Smooth muscle cell of the brain vasculature (primary cell): ENCODE results near the gene LYSMD4.

Experiments used
- DNase-seq: peaks from one replicate; pipeline ENCODE4 v3.0.0-alpha.2; 2012; ENCODE audit warnings: low read depth, low spot score

The LYSMD4 gene

DNA sequence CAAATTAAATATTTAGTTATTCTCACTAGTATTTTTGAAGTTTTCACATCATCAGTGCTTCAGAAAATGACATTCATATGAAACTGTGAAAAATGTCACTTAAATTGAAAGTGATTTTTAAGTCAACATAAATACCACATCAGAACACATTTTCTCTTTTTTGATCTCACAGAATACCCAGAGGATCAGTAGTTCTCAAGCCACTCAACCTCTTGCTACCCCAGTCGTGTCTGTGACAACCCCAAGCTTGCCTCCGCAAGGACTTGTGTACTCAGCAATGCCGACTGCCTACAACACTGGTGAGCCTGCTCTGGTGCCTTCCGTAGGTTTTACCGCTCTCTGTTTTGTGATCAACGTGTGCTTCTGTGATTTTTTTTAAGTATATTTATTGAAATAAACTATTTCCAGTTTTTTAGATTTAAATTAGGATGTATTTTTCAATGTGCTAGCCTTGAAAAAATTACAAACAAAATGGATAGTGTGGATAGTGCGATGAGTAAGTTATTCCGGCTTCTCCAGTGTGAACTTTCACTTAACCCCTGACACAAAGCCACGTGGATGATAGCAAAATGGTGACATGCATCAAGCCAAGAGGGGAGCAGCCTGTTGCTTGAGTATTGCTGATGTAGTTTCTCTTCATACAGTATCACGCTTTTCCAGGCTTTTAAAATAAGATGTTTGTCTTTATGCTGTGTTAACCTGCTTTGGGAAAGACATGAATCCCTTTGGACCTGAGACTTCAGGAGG, 26.5 kb downstream of the LYSMD4 start:
- no peak for DNase-seq

DNA sequence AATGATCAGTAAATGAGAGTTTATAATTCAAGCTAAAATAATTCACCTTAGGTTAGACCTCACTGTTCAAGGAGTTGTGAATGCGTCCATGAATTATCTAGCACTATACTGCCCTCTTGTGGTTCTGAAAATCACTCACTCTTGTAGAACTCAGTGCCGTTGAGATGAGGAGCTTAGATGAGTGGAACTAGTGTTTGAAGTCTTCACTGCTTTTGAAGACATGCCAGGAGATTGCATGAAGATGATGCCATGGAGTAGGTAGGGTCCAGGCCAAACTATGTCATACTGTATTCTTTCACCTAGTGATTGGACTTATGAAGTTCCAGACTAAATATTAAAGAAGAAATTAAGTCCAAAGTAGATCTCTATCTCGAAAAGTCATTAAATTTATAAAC, 28.8 kb downstream of the LYSMD4 start:
- peak; percentile 76 for DNase-seq

DNA sequence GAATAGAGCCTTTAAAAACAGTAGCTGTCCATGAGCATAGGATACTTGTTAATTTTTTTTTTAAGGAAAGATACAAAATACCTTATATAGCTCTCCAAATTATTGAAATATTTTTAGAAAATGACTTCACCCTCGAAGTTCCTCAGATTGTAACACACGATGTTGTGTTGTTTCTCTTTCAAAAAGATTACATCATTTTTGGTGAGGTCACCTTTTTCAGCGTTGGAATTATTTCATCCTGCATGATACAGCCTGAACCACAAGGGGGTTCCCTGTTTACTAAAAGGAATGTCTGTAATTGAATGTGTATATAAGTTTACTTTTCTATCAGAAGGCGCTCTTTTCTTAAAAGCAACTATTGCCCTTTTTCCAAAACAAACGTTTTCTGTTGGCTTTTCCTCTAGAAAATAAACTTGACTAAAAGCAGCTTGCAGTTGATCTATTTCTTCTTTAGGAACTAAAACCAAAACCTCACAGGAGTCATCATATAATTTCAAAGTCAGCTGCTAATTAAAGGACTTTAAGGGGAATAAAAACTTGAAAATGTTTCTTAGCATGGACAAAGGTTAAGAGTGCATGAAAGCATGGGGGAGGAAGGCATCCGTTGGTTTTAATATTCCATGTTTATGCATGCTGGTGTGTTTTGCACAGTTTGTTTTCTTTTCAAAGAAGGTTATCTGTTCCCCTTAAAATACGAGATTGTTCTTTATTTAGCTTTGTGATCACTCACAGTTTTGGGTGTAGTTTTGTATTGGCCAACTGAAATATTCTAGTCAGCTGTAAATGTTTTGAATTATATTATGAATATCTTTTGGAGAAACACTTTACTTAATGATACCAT, 29.4 kb downstream of the LYSMD4 start:
- DNase-seq, result peak; percentile 66

DNA sequence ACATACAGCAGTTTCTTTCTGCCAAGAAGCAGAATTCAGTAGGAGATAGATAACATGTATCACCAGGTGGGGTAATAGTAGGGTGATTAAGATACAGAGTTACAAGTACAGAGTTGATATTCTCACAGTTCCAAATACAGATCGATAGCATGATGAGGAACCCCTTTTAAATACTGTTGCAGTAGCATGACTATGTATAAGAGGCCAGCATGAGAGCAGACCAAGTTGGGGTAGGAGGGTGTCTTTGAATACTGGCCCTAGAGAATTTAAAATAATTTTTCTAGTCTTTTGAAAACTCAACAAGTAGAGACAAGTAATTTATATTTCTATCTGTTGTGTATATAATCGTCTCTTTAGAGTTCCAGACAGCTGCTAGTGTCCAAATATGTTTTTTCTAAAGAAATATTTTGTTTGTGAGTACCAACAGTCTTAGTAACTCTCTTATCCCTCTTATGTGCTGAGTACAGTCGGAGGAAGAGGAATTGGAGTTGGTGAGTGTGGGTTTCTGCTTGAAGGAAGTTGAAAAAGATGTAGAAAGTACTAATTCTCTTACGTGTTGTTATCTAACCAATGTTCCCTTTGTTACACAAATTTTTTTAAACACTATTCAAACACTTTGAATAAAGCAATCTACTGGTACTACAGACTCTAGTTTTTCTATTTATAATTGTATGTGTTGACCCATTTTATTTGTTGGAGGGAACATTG, 30.2 kb downstream of the LYSMD4 start:
- no peak for DNase-seq

DNA sequence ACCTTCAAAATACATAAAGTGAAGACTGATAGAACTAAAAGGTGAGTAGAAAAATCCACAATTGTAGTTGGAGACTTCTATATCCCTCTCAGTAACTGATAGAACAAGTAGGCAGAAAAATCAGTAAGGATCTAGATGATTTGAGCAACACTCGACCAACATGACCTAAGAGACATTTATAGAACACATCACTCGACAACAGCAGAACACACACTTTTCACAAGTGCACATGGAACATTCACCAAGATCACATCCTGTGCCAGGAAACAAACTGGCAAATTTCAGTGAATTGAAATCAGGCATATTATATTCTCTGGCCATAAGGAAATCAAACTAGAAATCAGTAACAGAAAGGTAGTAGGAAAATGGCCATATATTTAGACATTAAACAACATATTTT, 37.1 kb downstream of the LYSMD4 start:
- DNase-seq, result no peak

DNA sequence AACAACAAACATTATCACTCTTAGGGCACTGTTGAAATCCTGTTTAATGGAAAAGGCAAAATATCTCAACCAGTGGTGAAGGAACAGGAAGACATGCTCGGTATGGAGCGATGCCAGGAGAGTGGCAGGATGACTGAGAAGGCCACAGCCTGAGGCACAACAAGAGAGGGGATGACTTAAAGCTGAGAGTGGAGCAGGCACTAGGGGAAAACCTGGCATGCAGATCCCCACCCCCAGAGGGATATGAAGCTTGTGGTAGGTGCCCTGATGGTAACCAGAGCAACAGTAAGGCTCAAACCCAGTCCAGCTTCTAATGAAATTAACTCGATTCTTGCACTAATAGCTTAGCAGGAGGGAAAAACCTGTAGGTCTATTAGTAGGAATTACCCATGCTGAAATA, 40.4 kb downstream of the LYSMD4 start:
- DNase-seq, result no peak

DNA sequence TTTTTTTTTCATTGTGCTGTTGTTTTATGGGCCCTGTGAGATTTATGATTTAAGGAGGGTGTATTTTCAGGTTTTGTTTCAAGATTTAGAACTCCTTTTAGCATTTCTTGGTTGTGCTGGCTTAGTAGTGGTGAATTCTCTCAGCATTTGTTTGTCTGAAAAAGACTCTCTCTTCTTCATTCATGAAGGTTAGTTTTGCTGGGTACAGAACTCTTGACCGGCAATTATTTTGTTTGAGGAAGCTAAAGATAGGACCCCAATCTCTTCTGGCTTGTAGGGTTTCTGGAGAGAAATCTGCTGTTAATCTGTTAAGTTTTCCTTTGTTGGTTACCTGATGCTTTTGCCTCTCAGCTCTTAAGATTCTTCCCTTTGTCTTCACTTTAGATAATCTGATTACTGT, 46.9 kb downstream of the LYSMD4 start:
- no peak for DNase-seq

DNA sequence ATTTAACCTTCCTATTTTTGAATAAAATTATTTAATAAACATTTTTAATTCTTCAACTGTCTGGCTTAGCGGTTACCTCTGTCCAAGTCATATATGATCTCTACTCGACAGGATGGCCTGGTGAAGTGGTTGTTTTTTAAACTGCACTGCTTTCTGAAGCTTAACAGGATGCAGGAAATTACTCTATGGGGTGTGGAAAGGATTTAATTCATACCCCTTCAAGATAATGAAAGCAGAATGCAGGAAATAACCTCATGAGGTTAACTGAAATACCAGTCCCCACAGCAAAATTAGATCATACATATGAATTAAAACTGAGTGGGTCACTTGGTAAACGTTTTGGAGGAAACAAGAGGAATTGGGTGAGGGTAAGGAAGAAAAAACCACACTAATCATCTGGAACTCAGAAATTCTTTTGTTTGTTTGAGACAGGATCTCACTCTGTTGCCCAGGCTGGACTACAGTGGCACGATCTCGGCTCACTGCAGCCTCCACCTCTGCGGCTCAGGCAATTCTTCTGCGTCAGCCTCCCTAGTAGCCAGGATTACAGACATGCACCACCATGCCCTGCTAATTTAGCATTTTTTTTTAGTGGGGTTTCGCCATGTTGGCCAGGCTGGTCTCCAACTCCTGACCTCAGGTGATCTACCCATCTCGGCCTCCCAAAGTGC, 50.1 kb downstream of the LYSMD4 start:
- no peak for DNase-seq

DNA sequence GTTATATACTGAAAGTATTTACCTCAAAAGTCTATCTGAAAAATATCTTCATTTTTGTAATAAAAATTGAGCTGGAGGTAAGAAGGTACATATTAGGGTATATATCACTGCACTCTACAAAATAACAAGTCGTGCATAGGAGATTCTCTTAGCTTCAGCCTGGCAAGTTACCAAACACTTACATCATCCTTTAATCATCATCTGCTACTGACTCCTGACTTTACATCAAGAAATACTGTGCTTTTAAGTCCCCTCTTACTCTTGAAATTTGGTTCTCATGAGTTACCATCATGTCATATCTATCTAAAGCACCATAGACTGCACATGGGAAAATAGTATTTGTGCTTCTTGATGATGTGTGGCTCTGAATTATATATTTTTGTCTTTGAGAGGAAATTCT, 50.8 kb downstream of the LYSMD4 start:
- DNase-seq, result peak; percentile 65

DNA sequence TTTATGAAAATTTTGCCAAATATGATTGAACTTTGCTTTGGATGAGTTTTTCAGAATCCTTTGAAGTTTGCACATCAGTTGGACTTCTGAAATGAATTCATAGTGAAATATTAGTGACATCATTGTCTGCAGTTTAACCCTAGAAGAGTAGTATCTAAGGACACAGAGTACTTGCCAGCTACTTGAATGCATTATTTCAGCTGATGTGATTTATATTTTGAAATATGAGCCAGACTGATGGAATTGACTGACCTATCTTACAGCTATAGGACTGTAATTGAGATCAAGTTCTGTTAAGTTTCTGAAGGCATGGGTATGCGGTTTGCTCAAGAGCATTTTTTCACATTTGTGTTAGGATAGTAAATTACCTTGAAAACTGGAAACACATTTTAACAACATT, 51.2 kb downstream of the LYSMD4 start:
- no peak for DNase-seq

DNA sequence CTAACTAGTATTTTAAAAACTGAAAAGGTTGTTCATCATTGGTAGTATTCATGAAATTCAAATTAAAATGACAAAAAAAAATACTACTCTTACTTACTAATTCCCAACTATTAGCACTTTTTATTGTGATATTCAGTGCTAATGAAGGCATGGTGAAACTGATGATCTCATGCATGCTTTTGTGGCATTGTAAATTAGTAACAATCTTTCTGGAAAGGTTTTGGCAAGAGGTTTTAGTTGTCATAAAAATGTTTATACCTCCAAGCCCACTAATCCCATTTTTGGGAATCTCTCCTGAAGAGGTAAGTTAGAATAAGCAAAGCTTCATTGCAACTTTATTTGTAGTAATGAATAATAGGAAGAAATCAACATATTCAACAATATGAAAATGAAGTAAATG, 53.0 kb downstream of the LYSMD4 start:
- DNase-seq, result no peak

DNA sequence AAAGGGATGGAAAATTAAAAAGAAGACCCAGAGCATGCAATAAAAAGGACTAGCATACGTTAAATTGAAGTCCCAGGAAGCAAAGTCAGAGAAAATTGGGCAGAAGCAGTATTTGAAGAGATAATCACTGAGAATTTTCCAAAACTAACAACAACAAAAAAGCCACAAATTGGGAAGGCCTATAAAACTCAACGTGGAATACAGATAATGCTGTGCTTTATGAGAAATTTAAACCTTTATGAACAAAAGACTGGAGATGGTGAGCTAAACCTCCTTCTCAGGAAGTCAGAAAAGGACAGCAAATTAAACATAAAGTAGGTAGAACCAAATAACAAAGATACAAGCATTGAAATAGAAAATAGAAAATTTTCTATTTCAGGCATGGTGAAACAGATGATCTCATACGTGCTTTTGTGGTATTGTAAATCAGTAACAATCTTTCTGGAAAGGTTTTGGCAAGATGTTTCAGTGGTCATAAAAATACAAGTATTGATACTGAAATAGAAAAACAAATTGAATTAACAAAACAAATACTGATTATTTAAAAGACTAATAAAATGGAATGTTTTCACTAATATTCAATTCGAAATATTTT, 55.6 kb downstream of the LYSMD4 start:
- no peak for DNase-seq
